Measurements from ENCODE around the gene HS3ST4.

DNA sequence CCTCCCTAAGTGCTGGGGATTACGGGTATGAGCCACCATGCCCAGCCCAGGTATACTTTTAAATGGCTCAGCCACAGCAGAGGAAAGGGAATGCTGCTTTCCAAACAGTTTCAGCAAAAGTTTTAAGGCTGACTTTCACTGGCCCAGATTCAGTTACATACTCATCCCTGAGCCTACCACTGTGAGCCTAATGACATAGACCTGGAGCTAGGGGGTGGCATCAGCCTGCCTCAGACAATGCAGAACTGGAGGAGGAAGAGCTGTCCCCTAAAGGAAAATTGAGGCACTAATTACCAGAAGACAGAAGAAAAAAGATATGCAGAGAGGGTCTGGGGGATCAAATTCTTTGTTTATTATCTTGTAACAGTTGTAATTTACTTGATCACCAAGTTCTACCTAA lies 43.9 kb downstream of the HS3ST4 start:
- no peak for TF ChIP-seq EZH2phosphoT487 (IDR thresholded peaks at IDR 0.05; ENCODE audit: unreplicated experiment)
- TF ChIP-seq EZH2 (IDR thresholded peaks at IDR 0.05; ENCODE audit: low read depth, unreplicated experiment) = no peak
- TF ChIP-seq, protein P1, sequence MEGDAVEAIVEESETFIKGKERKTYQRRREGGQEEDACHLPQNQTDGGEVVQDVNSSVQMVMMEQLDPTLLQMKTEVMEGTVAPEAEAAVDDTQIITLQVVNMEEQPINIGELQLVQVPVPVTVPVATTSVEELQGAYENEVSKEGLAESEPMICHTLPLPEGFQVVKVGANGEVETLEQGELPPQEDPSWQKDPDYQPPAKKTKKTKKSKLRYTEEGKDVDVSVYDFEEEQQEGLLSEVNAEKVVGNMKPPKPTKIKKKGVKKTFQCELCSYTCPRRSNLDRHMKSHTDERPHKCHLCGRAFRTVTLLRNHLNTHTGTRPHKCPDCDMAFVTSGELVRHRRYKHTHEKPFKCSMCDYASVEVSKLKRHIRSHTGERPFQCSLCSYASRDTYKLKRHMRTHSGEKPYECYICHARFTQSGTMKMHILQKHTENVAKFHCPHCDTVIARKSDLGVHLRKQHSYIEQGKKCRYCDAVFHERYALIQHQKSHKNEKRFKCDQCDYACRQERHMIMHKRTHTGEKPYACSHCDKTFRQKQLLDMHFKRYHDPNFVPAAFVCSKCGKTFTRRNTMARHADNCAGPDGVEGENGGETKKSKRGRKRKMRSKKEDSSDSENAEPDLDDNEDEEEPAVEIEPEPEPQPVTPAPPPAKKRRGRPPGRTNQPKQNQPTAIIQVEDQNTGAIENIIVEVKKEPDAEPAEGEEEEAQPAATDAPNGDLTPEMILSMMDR (conservative IDR thresholded peaks at IDR 0.05; ENCODE audit: low read depth in 2 of 2) = peak in 1 of 2 experiments; percentile 37; a peak in 2 of 4 replicates
- no peak for TF ChIP-seq POLR2AphosphoS5 (IDR thresholded peaks at IDR 0.05; ENCODE audit: low read depth)
- TF ChIP-seq, protein P2, sequence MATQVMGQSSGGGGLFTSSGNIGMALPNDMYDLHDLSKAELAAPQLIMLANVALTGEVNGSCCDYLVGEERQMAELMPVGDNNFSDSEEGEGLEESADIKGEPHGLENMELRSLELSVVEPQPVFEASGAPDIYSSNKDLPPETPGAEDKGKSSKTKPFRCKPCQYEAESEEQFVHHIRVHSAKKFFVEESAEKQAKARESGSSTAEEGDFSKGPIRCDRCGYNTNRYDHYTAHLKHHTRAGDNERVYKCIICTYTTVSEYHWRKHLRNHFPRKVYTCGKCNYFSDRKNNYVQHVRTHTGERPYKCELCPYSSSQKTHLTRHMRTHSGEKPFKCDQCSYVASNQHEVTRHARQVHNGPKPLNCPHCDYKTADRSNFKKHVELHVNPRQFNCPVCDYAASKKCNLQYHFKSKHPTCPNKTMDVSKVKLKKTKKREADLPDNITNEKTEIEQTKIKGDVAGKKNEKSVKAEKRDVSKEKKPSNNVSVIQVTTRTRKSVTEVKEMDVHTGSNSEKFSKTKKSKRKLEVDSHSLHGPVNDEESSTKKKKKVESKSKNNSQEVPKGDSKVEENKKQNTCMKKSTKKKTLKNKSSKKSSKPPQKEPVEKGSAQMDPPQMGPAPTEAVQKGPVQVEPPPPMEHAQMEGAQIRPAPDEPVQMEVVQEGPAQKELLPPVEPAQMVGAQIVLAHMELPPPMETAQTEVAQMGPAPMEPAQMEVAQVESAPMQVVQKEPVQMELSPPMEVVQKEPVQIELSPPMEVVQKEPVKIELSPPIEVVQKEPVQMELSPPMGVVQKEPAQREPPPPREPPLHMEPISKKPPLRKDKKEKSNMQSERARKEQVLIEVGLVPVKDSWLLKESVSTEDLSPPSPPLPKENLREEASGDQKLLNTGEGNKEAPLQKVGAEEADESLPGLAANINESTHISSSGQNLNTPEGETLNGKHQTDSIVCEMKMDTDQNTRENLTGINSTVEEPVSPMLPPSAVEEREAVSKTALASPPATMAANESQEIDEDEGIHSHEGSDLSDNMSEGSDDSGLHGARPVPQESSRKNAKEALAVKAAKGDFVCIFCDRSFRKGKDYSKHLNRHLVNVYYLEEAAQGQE (IDR thresholded peaks at IDR 0.05; ENCODE audit: unreplicated experiment) = no peak
- TF ChIP-seq CREB1 (CRISPR knock-in tag; IDR thresholded peaks at IDR 0.05; ENCODE audit: low read depth) = no peak
- TF ChIP-seq ZNF114 (CRISPR knock-in tag; IDR thresholded peaks at IDR 0.05) = no peak
- TF ChIP-seq, protein P3, sequence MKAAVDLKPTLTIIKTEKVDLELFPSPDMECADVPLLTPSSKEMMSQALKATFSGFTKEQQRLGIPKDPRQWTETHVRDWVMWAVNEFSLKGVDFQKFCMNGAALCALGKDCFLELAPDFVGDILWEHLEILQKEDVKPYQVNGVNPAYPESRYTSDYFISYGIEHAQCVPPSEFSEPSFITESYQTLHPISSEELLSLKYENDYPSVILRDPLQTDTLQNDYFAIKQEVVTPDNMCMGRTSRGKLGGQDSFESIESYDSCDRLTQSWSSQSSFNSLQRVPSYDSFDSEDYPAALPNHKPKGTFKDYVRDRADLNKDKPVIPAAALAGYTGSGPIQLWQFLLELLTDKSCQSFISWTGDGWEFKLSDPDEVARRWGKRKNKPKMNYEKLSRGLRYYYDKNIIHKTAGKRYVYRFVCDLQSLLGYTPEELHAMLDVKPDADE (IDR thresholded peaks at IDR 0.05) = no peak
- no peak for TF ChIP-seq JUNB (IDR thresholded peaks at IDR 0.05; ENCODE audit: unreplicated experiment)
- TF ChIP-seq, protein P4, sequence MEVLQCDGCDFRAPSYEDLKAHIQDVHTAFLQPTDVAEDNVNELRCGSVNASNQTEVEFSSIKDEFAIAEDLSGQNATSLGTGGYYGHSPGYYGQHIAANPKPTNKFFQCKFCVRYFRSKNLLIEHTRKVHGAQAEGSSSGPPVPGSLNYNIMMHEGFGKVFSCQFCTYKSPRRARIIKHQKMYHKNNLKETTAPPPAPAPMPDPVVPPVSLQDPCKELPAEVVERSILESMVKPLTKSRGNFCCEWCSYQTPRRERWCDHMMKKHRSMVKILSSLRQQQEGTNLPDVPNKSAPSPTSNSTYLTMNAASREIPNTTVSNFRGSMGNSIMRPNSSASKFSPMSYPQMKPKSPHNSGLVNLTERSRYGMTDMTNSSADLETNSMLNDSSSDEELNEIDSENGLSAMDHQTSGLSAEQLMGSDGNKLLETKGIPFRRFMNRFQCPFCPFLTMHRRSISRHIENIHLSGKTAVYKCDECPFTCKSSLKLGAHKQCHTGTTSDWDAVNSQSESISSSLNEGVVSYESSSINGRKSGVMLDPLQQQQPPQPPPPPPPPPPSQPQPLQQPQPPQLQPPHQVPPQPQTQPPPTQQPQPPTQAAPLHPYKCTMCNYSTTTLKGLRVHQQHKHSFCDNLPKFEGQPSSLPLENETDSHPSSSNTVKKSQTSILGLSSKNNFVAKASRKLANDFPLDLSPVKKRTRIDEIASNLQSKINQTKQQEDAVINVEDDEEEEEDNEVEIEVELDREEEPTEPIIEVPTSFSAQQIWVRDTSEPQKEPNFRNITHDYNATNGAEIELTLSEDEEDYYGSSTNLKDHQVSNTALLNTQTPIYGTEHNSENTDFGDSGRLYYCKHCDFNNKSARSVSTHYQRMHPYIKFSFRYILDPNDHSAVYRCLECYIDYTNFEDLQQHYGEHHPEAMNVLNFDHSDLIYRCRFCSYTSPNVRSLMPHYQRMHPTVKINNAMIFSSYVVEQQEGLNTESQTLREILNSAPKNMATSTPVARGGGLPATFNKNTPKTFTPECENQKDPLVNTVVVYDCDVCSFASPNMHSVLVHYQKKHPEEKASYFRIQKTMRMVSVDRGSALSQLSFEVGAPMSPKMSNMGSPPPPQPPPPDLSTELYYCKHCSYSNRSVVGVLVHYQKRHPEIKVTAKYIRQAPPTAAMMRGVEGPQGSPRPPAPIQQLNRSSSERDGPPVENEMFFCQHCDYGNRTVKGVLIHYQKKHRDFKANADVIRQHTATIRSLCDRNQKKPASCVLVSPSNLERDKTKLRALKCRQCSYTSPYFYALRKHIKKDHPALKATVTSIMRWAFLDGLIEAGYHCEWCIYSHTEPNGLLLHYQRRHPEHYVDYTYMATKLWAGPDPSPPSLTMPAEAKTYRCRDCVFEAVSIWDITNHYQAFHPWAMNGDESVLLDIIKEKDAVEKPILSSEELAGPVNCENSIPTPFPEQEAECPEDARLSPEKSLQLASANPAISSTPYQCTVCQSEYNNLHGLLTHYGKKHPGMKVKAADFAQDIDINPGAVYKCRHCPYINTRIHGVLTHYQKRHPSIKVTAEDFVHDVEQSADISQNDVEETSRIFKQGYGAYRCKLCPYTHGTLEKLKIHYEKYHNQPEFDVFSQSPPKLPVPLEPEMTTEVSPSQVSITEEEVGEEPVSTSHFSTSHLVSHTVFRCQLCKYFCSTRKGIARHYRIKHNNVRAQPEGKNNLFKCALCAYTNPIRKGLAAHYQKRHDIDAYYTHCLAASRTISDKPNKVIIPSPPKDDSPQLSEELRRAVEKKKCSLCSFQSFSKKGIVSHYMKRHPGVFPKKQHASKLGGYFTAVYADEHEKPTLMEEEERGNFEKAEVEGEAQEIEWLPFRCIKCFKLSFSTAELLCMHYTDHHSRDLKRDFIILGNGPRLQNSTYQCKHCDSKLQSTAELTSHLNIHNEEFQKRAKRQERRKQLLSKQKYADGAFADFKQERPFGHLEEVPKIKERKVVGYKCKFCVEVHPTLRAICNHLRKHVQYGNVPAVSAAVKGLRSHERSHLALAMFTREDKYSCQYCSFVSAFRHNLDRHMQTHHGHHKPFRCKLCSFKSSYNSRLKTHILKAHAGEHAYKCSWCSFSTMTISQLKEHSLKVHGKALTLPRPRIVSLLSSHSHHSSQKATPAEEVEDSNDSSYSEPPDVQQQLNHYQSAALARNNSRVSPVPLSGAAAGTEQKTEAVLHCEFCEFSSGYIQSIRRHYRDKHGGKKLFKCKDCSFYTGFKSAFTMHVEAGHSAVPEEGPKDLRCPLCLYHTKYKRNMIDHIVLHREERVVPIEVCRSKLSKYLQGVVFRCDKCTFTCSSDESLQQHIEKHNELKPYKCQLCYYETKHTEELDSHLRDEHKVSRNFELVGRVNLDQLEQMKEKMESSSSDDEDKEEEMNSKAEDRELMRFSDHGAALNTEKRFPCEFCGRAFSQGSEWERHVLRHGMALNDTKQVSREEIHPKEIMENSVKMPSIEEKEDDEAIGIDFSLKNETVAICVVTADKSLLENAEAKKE (CRISPR knock-in tag; IDR thresholded peaks at IDR 0.05) = no peak
- TF ChIP-seq STAT1 (IDR thresholded peaks at IDR 0.05; ENCODE audit: unreplicated experiment) = no peak
- no peak for TF ChIP-seq NANOG (IDR thresholded peaks at IDR 0.05; ENCODE audit: borderline replicate concordance)
- TF ChIP-seq ZNF331 (CRISPR knock-in tag; IDR thresholded peaks at IDR 0.05; ENCODE audit: low read depth) = no peak
